Tibial nerve (tissue), 4 donors: ENCODE measurements around the gene ACSL5.

Experiments
- CTCF ChIP-seq, 5 experiments: fragments of 200-600 bp in 3 of 5; fragments of 450-650 bp in 2 of 5; sonication (generic) in 3 of 5; IDR thresholded peaks; one replicate each; pipeline ENCODE4 v1.5.1; 2016 to 2019; ENCODE audit warnings: antibody characterized with exemption in 5 of 5, mild to moderate bottlenecking in 3 of 5, moderate library complexity in 2 of 5
- EP300 ChIP-seq, 2 donors: sonication (generic); formaldehyde crosslinking; IDR thresholded peaks; one replicate each; pipeline ENCODE4 v1.6.1; 2017; ENCODE audit warnings: antibody characterized with exemption in 2 of 2, mild to moderate bottlenecking in 1 of 2

- no peak for TF ChIP-seq CTCF (IDR thresholded peaks at IDR 0.05)
- no peak for TF ChIP-seq EP300 (IDR thresholded peaks at IDR 0.05)
Observed at GRCh38 chr10:112347709-112348671, 25.9 kb upstream of the ACSL5 start.
